ENCODE measurements around the gene FAT3. TPM values are rescaled to one million over a fixed set of nuclear protein-coding genes. Genes with fewer than 3 reads are reported as not detected.

The FAT3 gene
- total RNA-seq, 4 donors from 2014 or later: 1.8 to 9.8 (median 2.5) TPM

GRCh38 chr11:92267278-92267677, 42.7 kb downstream of the FAT3 start:
- TF ChIP-seq EP300 (IDR thresholded peaks at IDR 0.05): no peak
- TF ChIP-seq CTCF (IDR thresholded peaks at IDR 0.05): no peak
- no peak for TF ChIP-seq POLR2A (IDR thresholded peaks at IDR 0.05)
- H3K27ac ChIP-seq: no peak overlapping the region
- H3K4me1 ChIP-seq: no peaks in the 10 kb centered on the region
- H3K27me3 ChIP-seq: no peaks in the 10 kb centered on the region
- 92 to 100% methylated on average over 2 of the region's 2 CpGs for WGBS, 2 donors
- H3K4me3 ChIP-seq: no peak overlapping the region
- H3K9me3 ChIP-seq: no peaks in the 10 kb centered on the region
- no peaks in the 10 kb centered on the region for H3K36me3 ChIP-seq
- DNase-seq (ENCODE audit: low spot score in 2 of 2): no peak

- Histone ChIP-seq H3K9me3 (no peaks in the 10 kb centered on the region), H3K36me3 (no peaks in the 10 kb centered on the region), H3K27me3 (no peaks in the 10 kb centered on the region), H3K27ac (no peak overlapping the region), H3K4me3 (no peak overlapping the region), H3K4me1 (no peaks in the 10 kb centered on the region)
- no peak for DNase-seq (ENCODE audit: low spot score in 2 of 2)
- TF ChIP-seq EP300 (IDR thresholded peaks at IDR 0.05) (no peak), POLR2A (IDR thresholded peaks at IDR 0.05) (no peak), CTCF (IDR thresholded peaks at IDR 0.05) (no peak)
Observed at GRCh38 chr11:92267968-92268367, 43.4 kb downstream of the FAT3 start.

- DNase-seq (ENCODE audit: low spot score in 2 of 2): no peak
- Histone ChIP-seq H3K36me3 (no peaks in the 10 kb centered on the region), H3K27ac (no peak overlapping the region), H3K4me3 (no peak overlapping the region), H3K4me1 (no peaks in the 10 kb centered on the region), H3K9me3 (no peaks in the 10 kb centered on the region), H3K27me3 (no peaks in the 10 kb centered on the region)
- 94 to 95% methylated on average over 1 of the region's 1 CpG for WGBS, 2 donors
- TF ChIP-seq EP300 (IDR thresholded peaks at IDR 0.05): no peak
- TF ChIP-seq POLR2A (IDR thresholded peaks at IDR 0.05): no peak
Observed at GRCh38 chr11:92268546-92268945, 43.9 kb downstream of the FAT3 start.

GRCh38 chr11:92269021-92269420, 44.4 kb downstream of the FAT3 start:
- H3K9me3 ChIP-seq: no peaks in the 10 kb centered on the region
- 36 to 55% methylated on average over 2 of the region's 2 CpGs for WGBS, 2 donors
- no peaks in the 10 kb centered on the region for H3K4me1 ChIP-seq
- no peak overlapping the region for H3K4me3 ChIP-seq
- H3K27ac ChIP-seq: no peak overlapping the region
- no peak for DNase-seq (ENCODE audit: low spot score in 2 of 2)
- no peaks in the 10 kb centered on the region for H3K36me3 ChIP-seq
- TF ChIP-seq EP300 (IDR thresholded peaks at IDR 0.05) (no peak), POLR2A (IDR thresholded peaks at IDR 0.05) (no peak), CTCF (IDR thresholded peaks at IDR 0.05) (no peak)
- no peaks in the 10 kb centered on the region for H3K27me3 ChIP-seq

- Histone ChIP-seq H3K9me3 (no peaks in the 10 kb centered on the region), H3K4me1 (no peaks in the 10 kb centered on the region), H3K4me3 (no peak overlapping the region), H3K27ac (no peak overlapping the region), H3K27me3 (no peaks in the 10 kb centered on the region), H3K36me3 (no peaks in the 10 kb centered on the region)
- DNase-seq (ENCODE audit: low spot score in 2 of 2): no peak
- WGBS, 2 donors: 91 to 98% methylated on average over 2 of the region's 2 CpGs
- no peak for TF ChIP-seq EP300 (IDR thresholded peaks at IDR 0.05)
- no peak for TF ChIP-seq CTCF (IDR thresholded peaks at IDR 0.05)
- no peak for TF ChIP-seq POLR2A (IDR thresholded peaks at IDR 0.05)
Observed at GRCh38 chr11:92269841-92270240, 45.2 kb downstream of the FAT3 start.

GRCh38 chr11:92272651-92273050, 48.0 kb downstream of the FAT3 start:
- no peak for TF ChIP-seq CTCF (IDR thresholded peaks at IDR 0.05)
- TF ChIP-seq EP300 (IDR thresholded peaks at IDR 0.05): no peak
- no peak for TF ChIP-seq POLR2A (IDR thresholded peaks at IDR 0.05)
- 83 to 85% methylated on average over 3 of the region's 3 CpGs for WGBS, 2 donors

More at GRCh38 chr11:92272651-92273050, 48.0 kb downstream of the FAT3 start:
- DNase-seq (ENCODE audit: low spot score in 2 of 2): no peak
- Histone ChIP-seq H3K27ac (no peak overlapping the region), H3K36me3 (no peaks in the 10 kb centered on the region), H3K4me1 (no peaks in the 10 kb centered on the region), H3K27me3 (no peaks in the 10 kb centered on the region), H3K4me3 (no peak overlapping the region), H3K9me3 (no peaks in the 10 kb centered on the region)

Data from tibial nerve (tissue), 4 donors.